HG03108 (cell line): ENCODE results near the gene FAM120A.

Experiments
- ATAC-seq: cut with Tn5 transposase; IDR thresholded peaks from one replicate; pipeline ENCODE4 v1.9.1; 2021; ENCODE audit warnings: moderate library complexity; ENCODE audit not compliant: unreplicated experiment

Gene FAM120A

DNA sequence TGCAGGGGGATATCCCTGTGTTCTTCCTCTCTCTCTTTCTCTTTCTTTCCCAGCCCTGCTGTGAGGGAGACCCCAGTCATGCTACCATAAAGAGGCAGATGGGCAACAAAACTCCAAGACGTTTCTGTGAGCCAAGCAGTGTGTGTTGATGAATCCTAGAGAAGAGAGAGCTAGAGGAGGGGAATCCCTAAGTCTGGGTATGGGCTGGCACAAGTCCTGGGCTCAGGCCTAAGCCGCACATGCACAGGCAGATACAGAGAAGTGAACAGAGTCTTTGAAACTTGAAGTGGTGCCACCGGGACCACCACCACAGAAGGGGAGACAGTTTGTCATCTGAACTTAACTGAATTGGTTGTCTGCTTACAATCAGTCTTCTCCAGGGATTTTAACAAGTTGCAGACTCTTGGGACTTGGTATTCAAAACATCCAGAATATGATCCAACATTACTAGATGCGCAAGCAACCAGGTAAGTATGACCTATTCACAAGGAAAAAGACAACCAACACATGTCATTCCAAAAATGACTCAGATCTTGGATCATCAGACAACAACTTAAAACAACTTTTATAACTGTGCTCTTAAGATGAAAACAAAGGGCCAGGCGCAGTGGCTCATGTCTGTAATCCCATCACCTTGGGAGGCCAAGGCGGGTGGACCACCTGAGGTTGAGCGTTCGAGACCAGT lies 10.4 kb upstream of the FAM120A start:
- no peak for ATAC-seq

GRCh38 chr9:93446073-93446472 lies 5.4 kb upstream of the FAM120A start:
- ATAC-seq = no peak

DNA sequence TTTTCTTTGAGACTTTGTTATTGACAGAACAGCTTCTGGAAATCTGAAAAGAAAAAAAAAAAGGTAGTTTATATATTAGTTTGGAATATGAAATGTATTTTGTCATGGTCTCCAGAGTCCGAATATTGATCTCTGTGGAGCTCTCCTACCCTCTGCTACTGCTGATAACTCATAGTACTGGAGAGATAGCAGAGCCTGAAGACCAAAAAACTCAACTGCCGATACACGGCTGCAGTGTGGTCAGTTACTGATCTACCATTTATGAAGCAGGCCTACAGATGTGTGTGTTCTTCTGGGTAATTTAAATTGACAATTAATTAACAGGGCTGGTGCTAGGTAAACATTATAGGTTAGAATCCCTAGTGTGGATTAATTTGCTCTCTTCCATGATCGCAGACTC lies 3.8 kb upstream of the FAM120A start:
- no peak for ATAC-seq

DNA sequence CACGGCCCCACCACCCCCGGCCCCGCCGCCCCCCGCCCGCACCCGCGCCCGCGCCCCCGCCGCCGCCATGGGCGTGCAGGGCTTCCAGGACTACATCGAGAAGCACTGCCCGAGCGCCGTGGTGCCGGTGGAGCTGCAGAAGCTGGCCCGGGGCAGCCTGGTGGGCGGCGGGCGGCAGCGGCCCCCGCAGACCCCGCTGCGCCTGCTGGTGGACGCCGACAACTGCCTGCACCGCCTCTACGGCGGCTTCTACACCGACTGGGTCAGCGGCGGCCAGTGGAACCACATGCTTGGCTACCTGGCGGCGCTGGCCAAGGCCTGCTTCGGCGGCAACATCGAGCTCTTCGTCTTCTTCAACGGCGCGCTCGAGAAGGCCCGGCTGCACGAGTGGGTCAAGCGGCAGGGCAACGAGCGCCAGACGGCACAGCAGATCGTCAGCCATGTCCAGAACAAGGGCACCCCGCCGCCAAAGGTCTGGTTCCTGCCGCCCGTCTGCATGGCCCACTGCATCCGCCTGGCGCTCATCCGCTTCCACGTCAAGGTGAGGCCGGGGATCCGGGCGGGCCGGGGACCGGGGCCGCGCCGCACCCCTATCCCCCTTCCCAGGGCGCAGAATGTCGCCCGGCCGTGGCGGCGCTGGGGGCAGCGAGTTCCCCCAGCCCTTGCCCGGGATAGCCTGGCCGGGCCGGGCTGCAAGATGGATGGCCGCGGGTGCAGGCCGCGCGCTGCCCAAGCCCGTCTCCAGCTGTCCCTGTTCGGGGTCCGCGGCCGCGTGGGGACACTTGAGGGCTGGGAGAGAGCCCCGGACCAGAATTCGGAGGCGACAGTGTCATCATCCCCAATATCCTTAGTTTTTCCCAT lies 594 bp downstream of the FAM120A start:
- no peak for ATAC-seq

DNA sequence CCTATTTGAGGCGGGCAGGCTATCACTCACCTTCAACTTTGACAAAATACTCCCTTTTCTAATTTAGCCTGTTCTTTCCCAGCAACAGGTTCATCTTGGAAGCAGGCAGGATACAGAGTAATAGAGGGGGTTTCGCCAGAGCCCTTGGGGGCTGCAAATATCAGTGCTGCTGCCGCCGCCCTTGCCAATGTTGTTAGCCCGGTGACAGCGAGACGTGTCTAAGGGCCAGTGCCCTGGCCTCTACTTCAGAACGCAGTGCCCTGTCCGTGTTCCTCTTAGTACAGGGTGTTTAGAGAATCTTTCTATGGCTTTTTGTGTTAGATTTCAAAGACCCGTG lies 1.2 kb downstream of the FAM120A start:
- no peak for ATAC-seq

- ATAC-seq = peak; percentile 54
Observed at GRCh38 chr9:93453047-93453914, 1.8 kb downstream of the FAM120A start, which contains the start of gene FAM120AOS. TSS of gene FAM120AOS (minus strand) at chr9:93453581. CDS start at chr9:93452709, 872 bp downstream.

GRCh38 chr9:93456022-93456421 lies 4.5 kb downstream of the FAM120A start:
- no peak for ATAC-seq

GRCh38 chr9:93456504-93456903 lies 5.0 kb downstream of the FAM120A start:
- no peak for ATAC-seq

- ATAC-seq = no peak
Observed at GRCh38 chr9:93457006-93457405, 5.5 kb downstream of the FAM120A start.

DNA sequence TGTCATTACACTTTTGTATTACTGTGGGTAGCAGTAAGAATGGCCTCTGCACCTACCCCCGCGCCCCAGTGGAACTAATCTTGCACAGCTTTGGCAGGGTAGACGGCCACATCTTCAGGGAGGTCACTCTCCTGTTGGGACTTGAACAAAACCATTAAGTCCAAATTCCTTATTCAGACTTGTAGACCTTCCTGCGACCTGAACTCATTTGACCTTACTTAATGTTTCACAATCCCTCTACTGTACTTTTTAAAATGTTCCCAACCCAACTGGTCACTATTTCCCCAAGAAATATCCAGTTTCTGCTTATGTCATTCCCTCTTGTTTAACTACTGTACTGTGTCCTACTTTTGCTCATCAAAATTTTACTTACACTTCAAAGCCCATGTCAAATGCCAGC lies 7.2 kb downstream of the FAM120A start:
- no peak for ATAC-seq

- ATAC-seq = no peak
Observed at GRCh38 chr9:93459432-93459847, 8.0 kb downstream of the FAM120A start.

DNA sequence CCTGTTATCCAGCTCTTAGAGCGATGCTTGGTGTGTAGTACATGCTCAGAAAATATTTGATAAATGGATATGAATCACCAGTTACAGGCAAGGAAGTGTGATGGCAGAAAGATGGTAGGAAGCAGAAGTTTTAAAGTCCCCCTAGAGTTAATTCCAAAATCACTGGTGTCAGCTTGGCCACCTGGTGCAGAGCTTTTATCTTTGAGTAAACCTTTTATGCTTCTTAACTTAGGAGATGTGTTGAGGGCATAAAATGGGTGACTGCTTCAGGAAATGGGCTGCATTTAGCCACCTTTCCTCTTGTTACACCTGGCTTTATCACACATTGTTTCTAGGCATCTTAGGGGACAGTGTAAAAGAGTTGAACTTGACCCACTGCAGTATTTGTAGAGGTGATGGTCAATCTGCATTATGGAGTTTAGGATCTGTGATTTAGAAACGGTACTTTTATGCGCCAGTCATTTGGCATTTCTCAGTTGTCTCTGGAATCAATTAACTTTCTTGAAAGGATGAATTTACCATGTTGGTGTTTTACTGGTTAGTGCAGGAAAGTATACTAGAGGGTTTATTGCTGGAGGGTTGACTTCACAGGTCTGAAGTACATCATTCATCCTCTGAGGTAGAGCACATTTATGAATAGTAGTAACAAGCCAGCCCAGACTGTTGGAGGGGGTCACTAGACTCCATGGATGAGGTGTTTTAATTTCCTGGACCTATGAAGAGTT lies 9.4 kb downstream of the FAM120A start:
- ATAC-seq = no peak

GRCh38 chr9:93461414-93461743 lies 9.9 kb downstream of the FAM120A start:
- no peak for ATAC-seq

- no peak for ATAC-seq
Observed at GRCh38 chr9:93461821-93462220, 10.3 kb downstream of the FAM120A start.

DNA sequence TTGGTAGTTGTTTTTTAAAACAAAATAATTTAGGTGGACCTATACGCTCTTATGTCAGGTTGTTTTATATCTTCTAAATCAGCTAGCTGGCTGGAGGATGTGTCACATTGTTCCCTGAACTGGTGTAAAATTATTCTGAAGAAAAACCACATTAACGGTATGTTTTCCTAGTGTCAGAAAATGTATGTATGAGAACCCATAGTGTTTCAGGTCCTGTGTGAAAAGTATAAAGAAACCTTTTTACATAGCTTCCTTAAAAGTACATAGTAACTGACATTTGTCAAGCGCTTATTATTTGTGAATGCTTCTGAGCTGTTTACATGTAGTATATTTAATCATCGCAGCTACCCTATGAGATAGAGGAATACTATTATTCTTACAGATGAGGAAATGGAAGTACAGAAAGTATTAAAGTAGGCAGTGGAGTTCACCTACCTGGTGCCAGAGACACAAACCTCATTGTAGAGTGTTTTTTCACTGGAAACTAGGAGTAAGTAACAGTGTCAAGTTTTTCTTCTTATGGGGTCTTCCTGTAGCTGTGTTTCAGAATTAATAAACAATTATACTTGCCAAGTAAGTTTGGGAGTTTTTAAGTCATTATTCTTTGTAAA lies 12.3 kb downstream of the FAM120A start:
- no peak for ATAC-seq

DNA sequence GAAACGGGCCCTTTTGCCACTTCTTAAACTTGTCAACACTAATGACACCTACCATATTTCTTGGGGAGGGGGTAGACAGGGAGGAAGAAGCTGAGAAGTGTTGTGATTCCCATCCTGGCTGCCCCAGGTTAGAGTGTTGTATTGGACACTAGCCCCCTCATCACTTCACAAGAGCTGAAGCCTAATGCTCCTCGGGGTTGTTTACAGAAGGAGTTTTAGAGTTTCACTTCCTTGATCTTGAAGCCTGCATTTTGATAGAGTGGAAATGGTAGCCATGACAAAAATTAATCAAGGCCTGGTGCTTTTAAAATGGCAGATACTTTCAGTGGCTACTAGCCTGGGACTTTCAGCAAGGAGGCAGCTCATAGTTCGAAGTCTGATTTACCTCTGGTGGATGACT lies 12.9 kb downstream of the FAM120A start:
- ATAC-seq = no peak

- no peak for ATAC-seq
Observed at GRCh38 chr9:93464876-93465275, 13.4 kb downstream of the FAM120A start.

- ATAC-seq = no peak
Observed at GRCh38 chr9:93465855-93466254, 14.4 kb downstream of the FAM120A start.

DNA sequence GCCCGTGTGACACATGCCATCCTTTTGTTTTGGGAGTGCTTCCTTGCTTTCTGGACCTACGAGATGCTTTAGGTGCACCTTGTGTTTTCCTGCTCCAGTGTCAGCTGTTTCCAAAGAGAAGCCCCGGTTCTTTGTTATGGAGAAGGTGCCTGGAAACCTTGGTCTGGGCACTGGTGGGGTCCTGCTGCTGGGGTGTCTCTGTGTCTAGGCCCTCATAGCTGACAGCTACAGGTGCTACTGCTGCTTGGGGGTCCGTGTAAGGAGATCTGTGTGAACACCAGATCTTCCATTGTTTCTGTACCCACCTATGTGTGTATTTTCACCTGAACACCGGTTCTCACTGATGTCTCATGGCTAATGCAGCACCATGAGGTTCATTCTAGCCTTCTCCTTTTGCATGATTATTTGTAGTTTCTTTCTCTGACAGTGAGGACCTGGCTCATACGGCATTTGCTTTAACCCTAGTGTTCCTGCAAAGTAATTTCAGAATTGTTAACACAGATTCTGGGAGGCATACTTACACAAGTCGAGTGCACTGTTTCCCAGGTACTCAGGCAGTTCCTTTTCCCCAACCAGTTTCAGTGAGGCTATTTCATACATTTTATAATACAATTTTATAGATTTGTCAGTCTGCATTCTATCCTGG lies 15.1 kb downstream of the FAM120A start:
- no peak for ATAC-seq

GRCh38 chr9:93467062-93467416 lies 15.6 kb downstream of the FAM120A start:
- no peak for ATAC-seq
